ENCODE measurements around the gene PCDHGB5.
"Not testable (repeated sequence)": the region's sequence is repeated elsewhere in the genome, so short reads cannot be mapped to it uniquely, and the experiment has no call there.

Gene PCDHGB5

DNA sequence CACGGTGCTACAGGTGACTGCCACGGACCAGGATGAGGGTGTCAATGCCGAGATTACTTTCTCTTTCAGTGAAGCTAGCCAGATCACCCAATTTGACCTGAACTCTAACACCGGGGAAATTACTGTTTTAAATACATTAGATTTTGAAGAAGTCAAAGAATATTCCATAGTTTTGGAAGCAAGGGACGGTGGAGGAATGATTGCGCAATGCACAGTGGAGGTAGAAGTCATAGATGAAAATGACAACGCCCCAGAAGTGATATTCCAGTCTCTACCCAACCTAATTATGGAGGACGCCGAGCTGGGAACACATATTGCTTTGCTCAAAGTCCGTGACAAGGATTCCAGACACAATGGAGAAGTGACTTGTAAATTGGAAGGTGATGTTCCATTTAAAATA lies 9.1 kb upstream of the PCDHGB5 start:
- peaks cover 3% of the 10 kb centered on the region for H3K36me3 ChIP-seq (ENCODE audit: control insufficient read depth, insufficient read depth, low read length)
- no peaks in the 10 kb centered on the region for H3K4me1 ChIP-seq
- H3K27me3 ChIP-seq (ENCODE audit: control insufficient read depth, insufficient read depth, low read length): no peaks in the 10 kb centered on the region
- H3K4me2 ChIP-seq (ENCODE audit: low read length): no peak overlapping the region
- no peaks in the 10 kb centered on the region for H3K9me3 ChIP-seq (ENCODE audit: control insufficient read depth, low read length)
- no peak overlapping the region for H2AFZ ChIP-seq
- no peaks in the 10 kb centered on the region for H3K79me2 ChIP-seq
- TF ChIP-seq, protein P1, sequence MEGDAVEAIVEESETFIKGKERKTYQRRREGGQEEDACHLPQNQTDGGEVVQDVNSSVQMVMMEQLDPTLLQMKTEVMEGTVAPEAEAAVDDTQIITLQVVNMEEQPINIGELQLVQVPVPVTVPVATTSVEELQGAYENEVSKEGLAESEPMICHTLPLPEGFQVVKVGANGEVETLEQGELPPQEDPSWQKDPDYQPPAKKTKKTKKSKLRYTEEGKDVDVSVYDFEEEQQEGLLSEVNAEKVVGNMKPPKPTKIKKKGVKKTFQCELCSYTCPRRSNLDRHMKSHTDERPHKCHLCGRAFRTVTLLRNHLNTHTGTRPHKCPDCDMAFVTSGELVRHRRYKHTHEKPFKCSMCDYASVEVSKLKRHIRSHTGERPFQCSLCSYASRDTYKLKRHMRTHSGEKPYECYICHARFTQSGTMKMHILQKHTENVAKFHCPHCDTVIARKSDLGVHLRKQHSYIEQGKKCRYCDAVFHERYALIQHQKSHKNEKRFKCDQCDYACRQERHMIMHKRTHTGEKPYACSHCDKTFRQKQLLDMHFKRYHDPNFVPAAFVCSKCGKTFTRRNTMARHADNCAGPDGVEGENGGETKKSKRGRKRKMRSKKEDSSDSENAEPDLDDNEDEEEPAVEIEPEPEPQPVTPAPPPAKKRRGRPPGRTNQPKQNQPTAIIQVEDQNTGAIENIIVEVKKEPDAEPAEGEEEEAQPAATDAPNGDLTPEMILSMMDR (IDR thresholded peaks at IDR 0.05): no peak
- no peak overlapping the region for H3K4me3 ChIP-seq (ENCODE audit: low read depth, low read length)
- H3K9ac ChIP-seq: no peak overlapping the region
- no peak overlapping the region for H3K27ac ChIP-seq

DNA sequence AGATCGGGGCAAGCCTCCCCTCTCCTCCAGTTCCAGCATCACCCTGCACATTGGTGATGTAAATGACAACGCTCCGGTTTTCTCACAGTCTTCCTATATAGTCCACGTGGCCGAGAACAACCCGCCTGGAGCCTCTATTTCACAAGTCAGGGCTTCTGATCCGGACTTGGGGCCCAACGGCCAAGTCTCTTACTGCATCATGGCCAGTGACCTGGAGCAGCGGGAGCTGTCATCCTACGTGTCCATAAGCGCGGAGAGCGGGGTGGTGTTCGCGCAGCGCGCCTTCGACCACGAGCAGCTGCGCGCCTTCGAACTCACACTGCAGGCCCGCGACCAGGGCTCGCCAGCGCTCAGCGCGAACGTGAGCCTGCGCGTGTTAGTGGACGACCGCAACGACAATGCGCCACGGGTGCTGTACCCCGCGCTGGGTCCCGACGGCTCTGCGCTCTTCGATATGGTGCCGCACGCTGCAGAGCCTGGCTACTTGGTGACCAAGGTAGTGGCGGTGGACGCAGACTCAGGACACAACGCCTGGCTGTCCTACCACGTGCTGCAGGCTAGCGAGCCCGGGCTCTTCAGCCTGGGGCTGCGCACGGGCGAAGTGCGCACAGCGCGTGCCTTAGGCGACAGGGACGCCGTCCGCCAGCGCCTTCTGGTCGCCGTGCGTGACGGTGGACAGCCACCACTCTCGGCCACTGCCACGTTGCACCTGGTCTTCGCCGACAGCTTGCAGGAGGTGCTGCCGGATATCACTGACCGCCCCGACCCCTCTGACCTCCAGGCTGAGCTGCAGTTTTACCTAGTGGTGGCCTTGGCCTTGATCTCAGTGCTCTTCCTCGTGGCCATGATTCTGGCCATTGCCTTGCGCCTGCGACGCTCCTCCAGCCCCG lies 8.3 kb upstream of the PCDHGB5 start:
- Histone ChIP-seq H3K4me3 (ENCODE audit: low read depth, low read length) (no peak overlapping the region), H3K27ac (no peak overlapping the region), H3K9ac (no peak overlapping the region), H3K4me2 (ENCODE audit: low read length) (no peak overlapping the region), H3K36me3 (ENCODE audit: control insufficient read depth, insufficient read depth, low read length) (peaks cover 3% of the 10 kb centered on the region), H3K27me3 (ENCODE audit: control insufficient read depth, insufficient read depth, low read length) (no peaks in the 10 kb centered on the region), H3K4me1 (no peaks in the 10 kb centered on the region), H3K79me2 (no peaks in the 10 kb centered on the region), H3K9me3 (ENCODE audit: control insufficient read depth, low read length) (no peaks in the 10 kb centered on the region), H2AFZ (no peak overlapping the region)
- TF ChIP-seq, protein P1 (IDR thresholded peaks at IDR 0.05): no peak

DNA sequence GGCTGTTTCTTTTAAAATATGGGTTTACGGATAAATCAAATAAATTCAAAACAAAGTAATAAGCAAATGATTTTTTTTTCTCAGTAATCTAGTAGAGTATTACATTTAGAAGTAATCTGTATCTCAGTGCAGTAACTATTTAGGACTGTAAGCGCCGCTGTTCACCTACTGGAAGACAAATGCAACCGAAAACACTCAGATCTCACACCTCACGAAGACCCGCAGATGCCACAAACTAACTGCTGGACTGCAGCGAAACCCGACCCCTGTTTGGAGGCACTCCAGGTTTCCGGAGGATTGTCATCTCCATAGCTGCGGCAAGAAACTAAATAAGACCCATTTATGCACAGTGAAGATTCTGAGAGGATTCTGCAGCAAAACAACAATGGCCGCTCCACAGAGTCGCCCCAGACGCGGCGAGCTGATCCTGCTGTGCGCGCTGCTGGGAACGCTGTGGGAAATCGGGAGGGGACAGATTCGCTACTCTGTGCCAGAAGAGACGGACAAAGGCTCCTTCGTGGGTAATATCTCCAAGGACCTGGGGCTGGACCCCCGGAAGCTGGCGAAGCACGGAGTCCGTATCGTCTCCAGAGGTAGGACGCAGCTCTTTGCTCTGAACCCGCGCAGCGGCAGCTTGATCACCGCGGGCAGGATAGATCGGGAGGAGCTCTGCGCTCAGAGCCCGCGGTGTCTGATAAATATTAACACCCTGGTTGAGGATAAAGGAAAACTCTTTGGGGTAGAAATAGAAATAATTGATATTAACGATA lies 5.1 kb upstream of the PCDHGB5 start, which contains the start of gene PCDHGA8:
PCDHGA8 (plus strand) TSS at position 205 of the 770 bp plus-strand sequence; CDS start at position 386, 181 bp downstream.
- Histone ChIP-seq H3K36me3 (ENCODE audit: control insufficient read depth, insufficient read depth, low read length) (peaks cover 3% of the 10 kb centered on the region), H3K9me3 (ENCODE audit: control insufficient read depth, low read length) (no peaks in the 10 kb centered on the region), H3K9ac (no peak within 1 kb of the TSS), H2AFZ (no peak within 1 kb of the TSS), H3K4me1 (no peaks in the 10 kb centered on the region), H3K27ac (no peak within 1 kb of the TSS), H3K4me2 (ENCODE audit: low read length) (no peak within 1 kb of the TSS), H3K4me3 (ENCODE audit: low read depth, low read length) (no peak within 1 kb of the TSS), H3K27me3 (ENCODE audit: control insufficient read depth, insufficient read depth, low read length) (no peaks in the 10 kb centered on the region), H3K79me2 (no peaks in the 10 kb centered on the region)
- TF ChIP-seq, protein P1 (IDR thresholded peaks at IDR 0.05): no peak

DNA sequence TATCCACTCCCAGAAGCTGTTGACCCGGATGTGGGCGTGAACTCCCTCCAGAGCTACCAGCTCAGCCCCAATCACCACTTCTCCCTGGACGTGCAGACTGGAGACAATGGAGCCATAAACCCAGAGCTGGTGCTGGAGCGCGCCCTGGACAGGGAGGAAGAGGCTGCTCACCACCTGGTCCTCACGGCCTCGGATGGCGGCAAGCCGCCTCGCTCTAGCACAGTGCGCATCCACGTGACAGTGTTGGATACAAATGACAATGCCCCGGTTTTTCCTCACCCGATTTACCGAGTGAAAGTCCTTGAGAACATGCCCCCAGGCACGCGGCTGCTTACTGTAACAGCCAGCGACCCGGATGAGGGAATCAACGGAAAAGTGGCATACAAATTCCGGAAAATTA lies 4.5 kb upstream of the PCDHGB5 start:
- Histone ChIP-seq H3K9me3 (ENCODE audit: control insufficient read depth, low read length) (no peaks in the 10 kb centered on the region), H3K79me2 (no peaks in the 10 kb centered on the region)

DNA sequence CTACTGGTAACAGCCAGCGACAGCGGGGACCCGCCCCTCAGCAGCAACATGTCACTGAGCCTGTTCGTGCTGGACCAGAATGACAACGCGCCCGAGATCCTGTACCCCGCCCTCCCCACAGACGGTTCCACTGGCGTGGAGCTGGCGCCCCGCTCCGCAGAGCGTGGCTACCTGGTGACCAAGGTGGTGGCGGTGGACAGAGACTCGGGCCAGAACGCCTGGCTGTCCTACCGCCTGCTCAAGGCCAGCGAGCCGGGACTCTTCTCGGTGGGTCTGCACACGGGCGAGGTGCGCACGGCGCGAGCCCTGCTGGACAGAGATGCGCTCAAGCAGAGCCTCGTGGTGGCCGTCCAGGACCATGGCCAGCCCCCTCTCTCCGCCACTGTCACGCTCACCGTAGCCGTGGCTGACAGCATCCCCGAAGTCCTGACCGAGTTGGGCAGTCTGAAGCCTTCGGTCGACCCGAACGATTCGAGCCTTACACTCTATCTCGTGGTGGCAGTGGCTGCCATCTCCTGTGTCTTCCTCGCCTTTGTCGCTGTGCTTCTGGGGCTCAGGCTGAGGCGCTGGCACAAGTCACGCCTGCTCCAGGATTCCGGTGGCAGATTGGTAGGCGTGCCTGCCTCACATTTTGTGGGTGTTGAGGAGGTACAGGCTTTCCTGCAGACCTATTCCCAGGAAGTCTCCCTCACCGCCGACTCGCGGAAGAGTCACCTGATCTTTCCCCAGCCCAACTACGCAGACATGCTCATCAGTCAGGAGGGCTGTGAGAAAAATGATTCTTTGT lies 3.2 kb upstream of the PCDHGB5 start:
- H3K27ac ChIP-seq; H3K4me3 ChIP-seq (ENCODE audit: low read depth, low read length); H3K27me3 ChIP-seq (ENCODE audit: control insufficient read depth, insufficient read depth, low read length); H3K36me3 ChIP-seq (ENCODE audit: control insufficient read depth, insufficient read depth, low read length); H3K9me3 ChIP-seq (ENCODE audit: control insufficient read depth, low read length); H2AFZ ChIP-seq; H3K4me2 ChIP-seq (ENCODE audit: low read length); H3K4me1 ChIP-seq; H3K9ac ChIP-seq; H3K79me2 ChIP-seq: not testable (repeated sequence)

More for the DNA sequence above, 4.5 kb upstream of the PCDHGB5 start:
- Histone ChIP-seq H3K27me3 (ENCODE audit: control insufficient read depth, insufficient read depth, low read length) (no peaks in the 10 kb centered on the region), H3K4me1 (no peaks in the 10 kb centered on the region), H3K4me3 (ENCODE audit: low read depth, low read length) (no peak overlapping the region), H3K9ac (no peak overlapping the region), H3K4me2 (ENCODE audit: low read length) (no peak overlapping the region), H2AFZ (no peak overlapping the region), H3K36me3 (ENCODE audit: control insufficient read depth, insufficient read depth, low read length) (peaks cover 3% of the 10 kb centered on the region), H3K27ac (no peak overlapping the region)
- TF ChIP-seq, protein P1 (IDR thresholded peaks at IDR 0.05): no peak
